ENCODE data around the gene FGF21.
"Not testable (repeated sequence)": the region's sequence is repeated elsewhere in the genome, so short reads cannot be mapped to it uniquely, and the experiment has no call there.

Gene FGF21

DNA sequence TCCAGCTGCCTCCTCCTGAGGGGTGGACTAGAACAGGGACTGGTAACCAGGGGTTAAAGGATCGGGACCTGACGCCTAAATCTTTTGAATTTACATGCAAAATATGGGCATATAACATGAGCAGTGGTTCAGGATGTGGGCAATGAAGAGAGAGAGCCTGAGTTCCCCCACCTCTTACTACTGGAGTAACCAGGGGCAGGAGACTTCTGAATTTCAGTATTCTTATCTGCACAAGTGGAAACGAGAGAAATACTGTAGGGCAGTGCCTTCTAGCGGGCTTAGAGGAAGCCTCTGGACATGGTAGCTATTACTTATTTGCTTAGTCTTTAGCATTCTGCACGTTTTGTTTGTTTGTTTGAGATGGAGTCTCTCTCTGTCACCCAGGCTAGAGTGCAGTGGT, 29.2 kb downstream of the FGF21 start:
- H3K4me3 Mint-ChIP-seq: no peak overlapping the region
- no peaks in the 10 kb centered on the region for H3K27me3 Mint-ChIP-seq
- H3K36me3 Mint-ChIP-seq: no peaks in the 10 kb centered on the region
- no peaks in the 10 kb centered on the region for H3K9me3 Mint-ChIP-seq (ENCODE audit: low read depth)
- H3K4me1 Mint-ChIP-seq (ENCODE audit: low read depth): peaks cover 2% of the 10 kb centered on the region
- no peak overlapping the region for H3K27ac Mint-ChIP-seq

GRCh38 chr19:48786422-48786821, 31.1 kb downstream of the FGF21 start:
- H3K9me3 Mint-ChIP-seq (ENCODE audit: low read depth); H3K4me3 Mint-ChIP-seq; H3K27ac Mint-ChIP-seq; H3K36me3 Mint-ChIP-seq; H3K27me3 Mint-ChIP-seq; H3K4me1 Mint-ChIP-seq (ENCODE audit: low read depth): not testable (repeated sequence)

DNA sequence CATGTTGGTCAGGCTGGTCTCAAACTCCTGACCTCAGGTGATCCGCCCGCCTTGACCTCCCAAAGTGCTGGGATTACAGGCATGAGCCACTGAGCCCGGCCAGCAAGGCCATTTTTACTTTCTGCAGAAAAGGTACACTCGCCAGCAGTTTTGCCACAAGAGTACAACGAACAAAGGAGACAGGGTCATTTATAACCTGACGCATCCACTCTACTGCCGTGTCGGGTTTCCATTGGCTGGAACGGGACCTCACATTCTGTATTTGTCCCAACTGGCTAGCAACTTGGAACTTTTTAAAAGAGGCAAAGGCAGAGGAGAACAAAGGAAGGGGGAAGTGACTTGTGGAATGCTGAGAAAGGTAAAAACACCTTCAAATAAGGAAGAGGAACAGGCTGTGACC, 32.0 kb downstream of the FGF21 start:
- H3K27ac Mint-ChIP-seq; H3K9me3 Mint-ChIP-seq (ENCODE audit: low read depth); H3K36me3 Mint-ChIP-seq; H3K27me3 Mint-ChIP-seq; H3K4me3 Mint-ChIP-seq; H3K4me1 Mint-ChIP-seq (ENCODE audit: low read depth): not testable (repeated sequence)

GRCh38 chr19:48793271-48793670, 37.9 kb downstream of the FGF21 start:
- Mint-ChIP-seq H3K4me3 (no peak overlapping the region), H3K27me3 (no peaks in the 10 kb centered on the region), H3K27ac (no peak overlapping the region), H3K36me3 (no peaks in the 10 kb centered on the region), H3K9me3 (ENCODE audit: low read depth) (no peaks in the 10 kb centered on the region), H3K4me1 (ENCODE audit: low read depth) (peaks cover 6% of the 10 kb centered on the region)

GRCh38 chr19:48794291-48794690, 39.0 kb downstream of the FGF21 start:
- no peaks in the 10 kb centered on the region for H3K9me3 Mint-ChIP-seq (ENCODE audit: low read depth)
- H3K4me1 Mint-ChIP-seq (ENCODE audit: low read depth): peaks cover 6% of the 10 kb centered on the region
- no peak overlapping the region for H3K4me3 Mint-ChIP-seq
- no peaks in the 10 kb centered on the region for H3K36me3 Mint-ChIP-seq
- H3K27me3 Mint-ChIP-seq: no peaks in the 10 kb centered on the region
- no peak overlapping the region for H3K27ac Mint-ChIP-seq

DNA sequence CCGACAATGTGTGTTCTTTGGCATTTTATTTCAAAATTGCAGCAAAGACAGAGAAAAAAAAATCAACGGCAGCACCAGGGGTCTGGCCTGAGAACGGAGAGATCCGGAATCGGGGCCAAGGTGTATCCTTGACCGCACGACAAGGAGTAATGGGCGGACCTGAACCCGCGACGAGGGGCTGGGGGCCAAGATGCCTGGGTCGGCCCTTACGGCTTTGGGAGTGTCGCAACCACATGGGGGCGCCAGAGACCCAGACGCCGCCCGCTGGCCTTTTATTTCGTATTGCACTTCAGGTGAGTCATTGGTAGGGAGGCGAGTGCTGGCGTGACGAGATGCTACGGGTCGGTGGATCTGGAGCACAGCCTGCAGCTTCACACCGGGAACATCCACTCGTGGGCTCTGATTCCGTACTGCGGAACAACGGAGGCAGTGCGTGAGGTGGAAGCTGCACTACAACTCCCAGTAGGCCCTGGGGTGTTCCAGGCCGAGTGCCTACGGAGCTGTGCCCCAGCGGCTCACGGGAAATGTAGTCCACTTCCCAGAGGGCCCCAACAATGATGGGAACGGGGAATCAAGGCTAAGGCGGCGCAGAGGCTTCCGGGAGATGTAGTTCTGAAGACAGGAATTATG, 39.8 kb downstream of the FGF21 start:
- Mint-ChIP-seq H3K4me3 (peak overlapping the region; percentile 92), H3K9me3 (ENCODE audit: low read depth) (no peaks in the 10 kb centered on the region), H3K27ac (peak overlapping the region; percentile 83), H3K4me1 (ENCODE audit: low read depth) (peaks cover 6% of the 10 kb centered on the region), H3K27me3 (no peaks in the 10 kb centered on the region), H3K36me3 (no peaks in the 10 kb centered on the region)

DNA sequence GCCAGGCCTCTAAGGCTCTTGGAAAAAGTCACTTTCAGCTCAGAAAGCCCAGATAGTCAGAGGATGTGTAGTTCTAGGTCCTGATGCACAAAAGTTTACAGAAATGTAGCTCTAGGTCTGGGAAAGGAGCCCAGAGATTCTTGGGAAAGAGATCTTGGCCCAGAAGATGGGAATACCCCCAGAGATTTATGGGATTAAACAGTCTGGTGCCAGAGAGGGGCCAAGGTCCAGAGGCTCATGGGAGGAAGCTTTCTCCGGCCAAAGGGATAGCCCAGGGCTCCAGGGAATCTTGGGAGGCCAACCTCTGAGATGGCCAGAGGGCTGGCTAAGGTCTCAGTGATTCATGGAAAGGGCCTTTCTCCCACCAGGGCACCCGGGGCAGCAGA, 40.4 kb downstream of the FGF21 start:
- H3K4me3 Mint-ChIP-seq: peak overlapping the region; percentile 92
- H3K27me3 Mint-ChIP-seq: no peaks in the 10 kb centered on the region
- no peaks in the 10 kb centered on the region for H3K36me3 Mint-ChIP-seq
- H3K9me3 Mint-ChIP-seq (ENCODE audit: low read depth): no peaks in the 10 kb centered on the region
- peak overlapping the region; percentile 83 for H3K27ac Mint-ChIP-seq
- peaks cover 6% of the 10 kb centered on the region for H3K4me1 Mint-ChIP-seq (ENCODE audit: low read depth)

- H3K27me3 Mint-ChIP-seq: no peaks in the 10 kb centered on the region
- no peaks in the 10 kb centered on the region for H3K9me3 Mint-ChIP-seq (ENCODE audit: low read depth)
- H3K27ac Mint-ChIP-seq: no peak overlapping the region
- H3K4me3 Mint-ChIP-seq: no peak overlapping the region
- no peaks in the 10 kb centered on the region for H3K36me3 Mint-ChIP-seq
- H3K4me1 Mint-ChIP-seq (ENCODE audit: low read depth): peaks cover 6% of the 10 kb centered on the region
Observed at GRCh38 chr19:48796298-48797083, 41.2 kb downstream of the FGF21 start.

- Mint-ChIP-seq H3K4me3 (no peak overlapping the region), H3K9me3 (ENCODE audit: low read depth) (no peaks in the 10 kb centered on the region), H3K36me3 (no peaks in the 10 kb centered on the region), H3K27me3 (no peaks in the 10 kb centered on the region), H3K27ac (no peak overlapping the region), H3K4me1 (ENCODE audit: low read depth) (peaks cover 6% of the 10 kb centered on the region)
Observed at GRCh38 chr19:48797103-48797502, 41.8 kb downstream of the FGF21 start.

DNA sequence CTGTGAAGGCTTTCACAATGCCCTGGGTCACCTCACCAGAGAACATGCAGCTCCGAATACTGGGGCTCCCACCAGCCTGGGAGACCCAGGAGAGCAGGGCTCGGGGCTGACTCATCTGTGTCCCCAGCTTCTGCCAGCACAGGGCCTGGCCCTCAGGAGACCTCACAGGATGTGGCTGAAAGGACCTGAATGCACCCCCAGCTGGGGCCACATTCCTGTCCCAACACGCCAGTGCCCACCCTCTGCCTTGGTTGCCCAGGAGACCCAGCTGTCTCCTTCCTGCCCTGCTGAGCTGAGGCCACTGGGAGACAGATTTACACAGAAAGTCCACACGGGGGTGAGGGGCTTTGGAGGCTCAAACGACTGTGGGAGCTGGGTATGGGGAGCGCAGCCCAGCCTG, 43.6 kb downstream of the FGF21 start:
- Mint-ChIP-seq H3K27ac (no peak overlapping the region), H3K27me3 (no peaks in the 10 kb centered on the region), H3K36me3 (no peaks in the 10 kb centered on the region), H3K4me3 (no peak overlapping the region), H3K4me1 (ENCODE audit: low read depth) (peaks cover 6% of the 10 kb centered on the region), H3K9me3 (ENCODE audit: low read depth) (no peaks in the 10 kb centered on the region)

DNA sequence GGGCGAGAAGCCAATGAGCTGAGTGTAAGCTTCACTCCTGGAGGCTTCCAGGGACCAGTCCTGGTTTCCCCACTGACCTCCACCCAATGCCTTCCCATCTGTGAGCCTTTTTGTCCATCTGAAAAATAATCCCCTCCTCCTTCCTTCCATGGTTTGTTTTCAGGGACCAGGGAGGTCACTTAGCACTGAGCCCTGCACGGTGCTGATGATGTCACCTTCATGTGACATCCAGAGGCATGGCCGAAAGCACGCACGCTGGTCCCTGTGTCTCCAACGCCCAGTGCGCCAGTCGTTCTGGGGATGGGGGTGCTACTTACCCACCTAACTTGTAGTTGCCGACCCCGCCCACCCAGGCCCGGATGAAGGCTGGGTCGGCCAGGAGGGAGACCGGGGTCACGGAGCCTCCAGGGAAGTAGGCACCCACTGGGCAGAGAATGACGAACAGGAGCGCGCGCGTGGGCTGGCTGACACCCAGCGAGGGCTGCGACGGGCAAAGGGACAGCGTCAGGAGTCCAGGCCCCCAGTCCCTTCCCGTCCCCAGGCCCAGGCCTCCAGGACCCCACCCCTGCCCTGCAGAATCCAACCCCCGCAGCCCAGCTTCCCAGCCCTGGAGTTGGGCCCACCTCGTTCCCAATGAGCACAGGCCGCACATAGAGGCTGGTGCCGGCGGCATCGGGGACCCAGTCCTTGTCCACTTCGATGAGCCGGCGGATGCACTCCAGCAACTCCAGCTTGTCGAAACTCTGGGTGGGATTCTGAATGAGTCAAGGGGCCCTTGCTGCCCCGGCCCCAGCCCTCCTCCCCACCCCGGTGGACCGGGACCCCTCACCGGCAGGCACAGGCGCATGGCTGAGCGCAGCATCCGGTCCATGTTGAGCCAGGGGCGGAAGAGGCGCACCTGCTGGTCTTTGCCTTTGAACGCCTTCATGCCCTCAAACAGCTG, 44.3 kb downstream of the FGF21 start:
- no peaks in the 10 kb centered on the region for H3K27me3 Mint-ChIP-seq
- H3K4me3 Mint-ChIP-seq: no peak overlapping the region
- H3K9me3 Mint-ChIP-seq (ENCODE audit: low read depth): no peaks in the 10 kb centered on the region
- peaks cover 6% of the 10 kb centered on the region for H3K4me1 Mint-ChIP-seq (ENCODE audit: low read depth)
- no peak overlapping the region for H3K27ac Mint-ChIP-seq
- H3K36me3 Mint-ChIP-seq: no peaks in the 10 kb centered on the region

DNA sequence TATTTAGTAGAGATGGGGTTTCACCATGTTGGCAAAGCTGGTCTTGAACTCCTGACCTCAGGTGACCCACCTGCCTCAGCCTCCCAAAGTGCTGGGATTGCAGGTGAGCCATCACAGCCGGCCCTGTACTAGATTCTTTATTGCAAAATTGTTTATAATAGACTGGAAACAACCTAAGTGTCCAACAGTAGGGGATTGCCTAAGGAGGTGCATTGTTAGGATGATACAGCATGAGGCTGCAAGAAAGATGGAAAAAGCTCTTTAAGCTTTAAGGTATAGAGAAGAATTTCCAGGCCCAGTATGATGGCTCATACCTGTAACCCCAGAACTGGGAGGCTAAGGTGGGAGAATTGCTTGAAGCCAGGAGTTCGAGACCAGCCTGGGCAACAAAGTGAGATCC, 47.3 kb downstream of the FGF21 start:
- Mint-ChIP-seq H3K36me3 (no peaks in the 10 kb centered on the region), H3K4me1 (ENCODE audit: low read depth) (peaks cover 2% of the 10 kb centered on the region)

GRCh38 chr19:48804496-48804895, 49.2 kb downstream of the FGF21 start:
- Mint-ChIP-seq H3K36me3 (no peaks in the 10 kb centered on the region), H3K4me3 (no peak overlapping the region), H3K27ac (no peak overlapping the region), H3K27me3 (no peaks in the 10 kb centered on the region), H3K9me3 (ENCODE audit: low read depth) (no peaks in the 10 kb centered on the region), H3K4me1 (ENCODE audit: low read depth) (peaks cover 11% of the 10 kb centered on the region)

More for the DNA sequence above, 47.3 kb downstream of the FGF21 start:
- H3K4me3 Mint-ChIP-seq: no peak overlapping the region
- no peaks in the 10 kb centered on the region for H3K27me3 Mint-ChIP-seq
- no peaks in the 10 kb centered on the region for H3K9me3 Mint-ChIP-seq (ENCODE audit: low read depth)
- H3K27ac Mint-ChIP-seq: no peak overlapping the region

DNA sequence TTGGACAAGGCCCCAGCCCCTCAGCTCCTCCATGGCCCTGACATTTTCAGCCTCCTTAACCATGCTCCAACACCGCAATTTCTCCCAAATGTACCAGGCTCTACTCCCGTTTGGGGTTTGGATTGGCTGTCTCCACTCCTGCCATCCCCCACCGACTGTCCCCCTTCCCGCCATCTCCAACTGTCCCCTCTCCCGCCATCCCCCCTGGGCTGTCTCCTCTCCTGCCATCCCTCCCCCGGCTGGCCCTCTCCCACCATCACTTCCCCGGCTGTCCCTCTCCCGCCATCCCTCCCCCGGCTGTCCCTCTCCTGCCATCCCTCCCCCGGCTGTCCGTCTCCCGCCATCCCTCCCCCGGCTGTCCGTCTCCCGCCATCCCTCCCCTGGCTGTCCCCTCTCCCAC, 50.1 kb downstream of the FGF21 start:
- Mint-ChIP-seq H3K27ac (no peak overlapping the region), H3K36me3 (no peaks in the 10 kb centered on the region), H3K27me3 (no peaks in the 10 kb centered on the region), H3K9me3 (ENCODE audit: low read depth) (no peaks in the 10 kb centered on the region), H3K4me1 (ENCODE audit: low read depth) (peaks cover 19% of the 10 kb centered on the region), H3K4me3 (no peak overlapping the region)

DNA sequence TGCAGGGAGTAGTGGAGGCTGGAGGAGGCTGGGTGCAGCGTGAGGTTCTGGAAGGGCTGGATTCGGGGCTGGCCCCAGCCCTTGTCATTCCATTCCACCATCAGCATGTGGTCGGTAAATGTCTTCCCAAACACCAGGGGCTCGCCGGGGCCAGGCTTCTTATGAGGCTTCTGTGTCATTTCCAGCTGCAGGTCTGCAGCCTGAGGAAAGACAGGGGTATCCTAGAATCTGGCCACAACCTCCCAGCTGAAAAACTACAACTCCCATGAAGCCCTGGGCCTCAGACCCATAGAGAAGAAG, 51.1 kb downstream of the FGF21 start:
- H3K4me1 Mint-ChIP-seq (ENCODE audit: low read depth): peaks cover 19% of the 10 kb centered on the region
- no peak overlapping the region for H3K4me3 Mint-ChIP-seq
- no peaks in the 10 kb centered on the region for H3K9me3 Mint-ChIP-seq (ENCODE audit: low read depth)
- H3K36me3 Mint-ChIP-seq: no peaks in the 10 kb centered on the region
- no peaks in the 10 kb centered on the region for H3K27me3 Mint-ChIP-seq
- H3K27ac Mint-ChIP-seq: no peak overlapping the region
